IPS-11a (cell line): ENCODE data around the gene SIRT1.
"Not testable (repeated sequence)": the region's sequence is repeated elsewhere in the genome, so short reads cannot be mapped to it uniquely, and the experiment has no call there.

Experiments used
- H3K4me3 ChIP-seq: one replicate; pipeline ENCODE4 v1.5.1; 2013; ENCODE audit warnings: low read depth, low read length, control low read depth

The SIRT1 gene

DNA sequence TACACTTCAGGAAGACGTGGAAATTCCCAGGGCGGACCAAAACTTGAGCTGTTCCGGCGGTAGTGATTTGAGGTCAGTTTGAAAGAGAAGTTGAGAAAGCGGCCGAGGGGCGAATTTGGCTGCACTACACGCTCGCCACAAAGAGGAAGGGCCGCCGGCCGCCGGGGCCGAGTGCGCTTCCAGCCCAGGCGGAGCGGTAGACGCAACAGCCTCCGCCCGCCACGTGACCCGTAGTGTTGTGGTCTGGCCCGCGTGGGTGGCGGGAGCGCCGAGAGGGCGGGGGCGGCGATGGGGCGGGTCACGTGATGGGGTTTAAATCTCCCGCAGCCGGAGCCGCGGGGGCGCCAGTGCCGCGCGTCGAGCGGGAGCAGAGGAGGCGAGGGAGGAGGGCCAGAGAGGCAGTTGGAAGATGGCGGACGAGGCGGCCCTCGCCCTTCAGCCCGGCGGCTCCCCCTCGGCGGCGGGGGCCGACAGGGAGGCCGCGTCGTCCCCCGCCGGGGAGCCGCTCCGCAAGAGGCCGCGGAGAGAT is at the start of gene SIRT1:
SIRT1 (plus strand) TSS at position 344 of the 529 bp plus-strand sequence; CDS start at position 410, 66 bp downstream.
- H3K4me3 ChIP-seq, result peak within 1 kb of the TSS; percentile 95

DNA sequence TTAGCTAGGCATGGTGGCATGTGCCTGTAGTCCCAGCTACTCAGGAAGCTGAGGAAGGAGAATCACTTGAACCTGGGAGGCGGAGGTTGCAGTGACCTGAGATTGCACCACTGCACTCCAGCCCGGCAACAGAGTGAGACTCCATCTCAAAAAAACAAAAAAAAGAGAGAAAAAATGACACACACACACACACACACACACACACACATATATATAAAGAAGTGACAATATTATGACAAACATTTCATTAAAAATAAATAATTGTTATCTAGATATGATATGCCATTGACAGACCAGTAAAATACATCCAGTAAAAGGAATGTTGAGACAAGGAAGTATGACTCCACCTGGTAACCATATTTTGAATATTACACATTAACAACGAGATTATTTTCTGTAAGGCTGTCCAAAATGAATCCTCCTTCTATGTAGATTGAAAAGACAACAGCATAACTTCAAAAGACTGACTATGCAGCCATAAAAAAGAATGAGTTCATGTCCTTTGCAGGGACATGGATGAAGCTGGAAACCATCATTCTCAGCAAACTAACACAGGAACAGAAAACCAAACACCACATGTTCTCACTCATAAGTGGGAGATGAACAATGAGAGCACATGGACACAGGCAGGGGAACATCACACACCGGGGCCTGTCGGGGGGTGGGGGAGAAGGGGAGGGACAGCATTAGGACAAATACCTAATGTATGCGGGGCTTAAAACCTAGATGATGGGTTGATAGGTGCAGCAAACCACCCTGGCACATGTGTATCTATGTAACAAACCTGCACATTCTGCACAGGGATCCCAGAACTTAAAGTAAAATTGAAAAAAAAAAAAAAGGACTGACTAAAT is 48.7 kb upstream of the SIRT1 start:
- not testable (repeated sequence) for H3K4me3 ChIP-seq

DNA sequence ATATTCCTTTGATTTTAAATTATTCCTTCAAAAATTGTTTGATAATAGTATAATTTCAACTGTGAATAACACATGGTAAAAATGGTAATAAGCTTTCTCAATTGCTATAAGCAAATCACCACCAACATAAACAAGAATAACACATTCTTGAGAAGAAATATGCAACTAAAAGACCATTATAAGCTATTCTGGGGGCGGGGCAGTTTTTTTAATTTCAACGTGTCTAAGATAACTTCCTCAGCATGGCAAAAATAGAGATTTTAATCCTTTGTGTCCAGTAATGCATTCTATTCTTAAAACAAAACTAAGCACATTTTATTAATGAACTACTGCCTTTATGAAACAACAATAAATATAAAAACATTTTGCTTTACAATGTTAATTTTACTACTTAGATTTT is 48.0 kb upstream of the SIRT1 start:
- no peak overlapping the region for H3K4me3 ChIP-seq

GRCh38 chr10:67836972-67837371 is 47.5 kb upstream of the SIRT1 start:
- H3K4me3 ChIP-seq, result no peak overlapping the region

- H3K4me3 ChIP-seq, result no peak within 1 kb of the TSS
Observed at GRCh38 chr10:67837541-67838314, 46.7 kb upstream of the SIRT1 start, which contains the start of gene DNAJC12. Gene DNAJC12, minus strand, starts transcription at chr10:67838188. Its CDS starts 177 bp downstream, at chr10:67838011.

DNA sequence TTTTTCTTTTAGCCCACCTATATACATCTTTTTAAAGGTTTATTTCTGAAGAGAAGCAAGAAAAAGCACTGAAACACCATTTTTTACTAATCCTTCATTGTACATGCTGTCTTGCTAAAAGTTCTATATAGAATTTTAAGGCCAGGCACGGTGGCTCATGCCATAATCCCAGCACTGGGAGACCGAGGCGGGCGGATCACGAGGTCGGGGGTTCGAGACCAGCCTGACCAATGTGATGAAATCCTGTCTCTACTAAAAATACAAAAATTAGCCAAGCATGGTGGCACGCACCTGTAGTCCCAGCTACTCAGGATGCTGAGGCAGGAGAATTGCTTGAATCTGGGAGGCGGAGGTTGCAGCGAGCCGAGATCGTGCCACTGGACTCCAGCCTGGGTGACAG is 44.9 kb upstream of the SIRT1 start:
- H3K4me3 ChIP-seq, result not testable (repeated sequence)

DNA sequence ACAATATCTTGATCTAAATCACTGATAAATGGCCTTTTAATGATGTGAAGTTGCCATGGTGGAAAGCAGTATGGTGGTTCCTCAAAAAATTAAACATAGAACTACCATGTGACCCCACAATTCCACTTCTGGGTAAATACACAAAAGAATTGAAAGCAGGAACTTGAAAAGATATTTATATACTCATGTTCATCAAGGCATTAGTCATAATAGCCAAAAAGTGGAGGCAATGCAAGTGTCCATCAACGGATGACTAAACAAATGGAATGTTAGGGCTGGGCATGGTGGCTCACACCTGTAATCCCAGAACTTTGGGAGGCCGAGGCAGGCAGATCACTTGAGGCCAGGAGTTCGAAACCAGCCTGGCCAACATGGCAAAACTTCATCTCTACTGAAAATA is 44.5 kb upstream of the SIRT1 start:
- no peak overlapping the region for H3K4me3 ChIP-seq

DNA sequence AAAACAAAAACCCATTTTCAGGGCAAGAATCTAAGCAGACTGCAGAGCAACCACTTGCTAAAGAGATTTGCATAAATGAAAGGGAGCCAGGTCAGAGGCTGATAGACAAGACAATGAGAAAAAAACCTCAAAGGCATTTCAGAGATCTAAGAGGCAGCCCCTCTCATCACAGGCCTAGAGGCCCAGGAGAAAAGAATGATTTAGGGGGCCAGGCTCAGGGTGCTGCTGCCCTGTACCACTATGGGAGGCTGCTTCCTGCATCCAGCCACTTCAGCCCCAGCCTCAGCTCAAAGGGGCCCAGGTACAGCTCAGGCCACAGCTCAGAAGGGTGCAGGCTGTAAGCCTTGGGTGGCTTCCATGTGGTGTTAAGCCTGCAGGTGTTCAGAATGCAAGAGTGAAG is 42.7 kb upstream of the SIRT1 start:
- no peak overlapping the region for H3K4me3 ChIP-seq

DNA sequence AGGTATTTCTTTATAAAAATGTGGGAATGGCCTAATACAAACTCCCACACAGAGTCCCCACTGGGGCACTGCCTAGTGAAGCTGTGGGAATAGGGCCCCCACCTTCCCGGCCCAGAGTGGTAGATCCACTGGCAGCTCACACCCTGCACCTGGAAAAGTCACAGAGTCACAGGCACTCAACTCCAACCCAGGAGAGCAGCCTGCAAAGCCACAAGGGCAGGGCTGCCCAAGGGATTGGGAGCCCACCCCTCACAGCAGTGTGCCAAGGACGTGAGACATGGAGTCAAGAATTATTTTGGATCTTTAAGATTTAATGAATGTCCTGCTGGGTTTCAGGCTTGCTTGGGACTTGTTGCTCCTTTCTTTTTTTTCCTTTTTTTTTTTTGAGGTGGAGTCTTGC is 41.2 kb upstream of the SIRT1 start:
- H3K4me3 ChIP-seq, result no peak overlapping the region

- peak overlapping the region; percentile 81 for H3K4me3 ChIP-seq
Observed at GRCh38 chr10:67849331-67850011, 35.0 kb upstream of the SIRT1 start.

DNA sequence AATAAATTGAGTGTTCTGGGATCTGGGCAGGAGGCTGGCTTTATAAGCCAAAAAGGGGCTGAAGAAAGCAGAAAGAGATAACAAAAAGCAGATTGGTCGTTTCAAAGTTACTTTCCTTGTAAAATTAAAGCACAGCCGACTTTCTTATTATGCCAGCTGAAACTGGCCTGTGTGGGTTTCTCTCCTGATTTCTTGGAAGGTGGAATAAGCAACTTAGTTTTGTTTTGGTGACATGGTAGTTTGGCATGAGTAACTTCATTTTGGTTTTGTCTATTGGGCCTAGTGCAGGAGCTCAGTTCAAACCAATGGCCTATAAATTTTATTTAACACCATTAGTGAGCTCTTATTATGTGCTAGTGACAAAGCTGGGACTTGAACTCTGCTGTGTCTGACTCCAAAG is 33.3 kb upstream of the SIRT1 start:
- H3K4me3 ChIP-seq, result no peak overlapping the region

GRCh38 chr10:67852761-67853160 is 31.7 kb upstream of the SIRT1 start:
- H3K4me3 ChIP-seq, result no peak overlapping the region

- H3K4me3 ChIP-seq, result no peak overlapping the region
Observed at GRCh38 chr10:67853512-67853911, 30.9 kb upstream of the SIRT1 start.

DNA sequence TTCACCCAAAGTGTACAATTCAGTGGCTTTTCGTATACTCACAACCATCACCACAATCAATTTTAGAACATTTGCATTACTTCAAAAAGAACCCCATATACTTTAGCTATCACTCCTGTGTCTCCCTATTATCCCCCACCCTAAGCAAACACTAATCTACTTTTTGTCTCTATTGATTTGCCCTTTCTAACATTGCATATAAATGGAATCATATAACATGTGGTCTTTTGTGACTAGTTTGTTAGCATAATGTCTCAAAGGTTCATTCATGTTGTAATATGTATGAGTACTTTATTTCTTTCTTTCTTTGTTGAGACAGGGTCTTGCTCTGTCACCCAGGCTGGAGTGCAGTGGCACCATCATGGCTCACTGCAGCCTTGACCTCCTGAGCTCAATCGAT is 25.5 kb upstream of the SIRT1 start:
- H3K4me3 ChIP-seq, result no peak overlapping the region

DNA sequence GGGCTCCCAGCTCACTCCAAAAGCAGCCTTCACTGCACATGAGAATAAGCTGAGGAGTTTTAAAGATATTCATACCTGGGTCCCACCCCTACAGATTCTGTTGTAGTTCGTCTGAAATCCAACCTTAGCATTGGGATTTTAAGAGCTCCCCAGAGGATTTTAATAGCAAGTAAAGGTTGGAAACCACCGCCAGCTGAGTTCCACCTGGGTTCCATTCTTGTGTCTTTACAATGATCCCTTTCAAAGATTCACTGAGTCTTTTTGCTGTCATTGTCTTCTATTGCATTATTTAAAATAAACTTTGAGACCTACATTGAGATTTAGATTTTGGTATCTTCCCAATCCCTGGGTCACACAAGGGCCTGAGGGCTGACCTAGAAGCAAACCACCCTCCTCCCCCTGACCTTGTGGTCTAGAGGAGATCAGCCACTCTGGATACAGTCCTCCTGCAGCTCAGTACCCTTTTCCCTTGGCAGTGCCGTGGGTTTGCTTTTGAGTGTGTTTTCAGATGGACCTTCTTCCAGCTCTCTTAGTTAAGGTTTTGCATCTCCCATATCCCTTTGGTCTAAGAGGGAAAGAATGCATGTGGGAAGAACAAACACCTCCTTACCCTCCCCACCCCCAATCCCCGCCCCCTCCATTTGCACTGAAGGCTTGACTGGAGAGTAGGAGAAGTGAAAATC is 22.6 kb upstream of the SIRT1 start:
- no peak overlapping the region for H3K4me3 ChIP-seq

GRCh38 chr10:67863094-67863493 is 21.4 kb upstream of the SIRT1 start:
- no peak overlapping the region for H3K4me3 ChIP-seq

- no peak overlapping the region for H3K4me3 ChIP-seq
Observed at GRCh38 chr10:67864607-67865371, 19.7 kb upstream of the SIRT1 start.

DNA sequence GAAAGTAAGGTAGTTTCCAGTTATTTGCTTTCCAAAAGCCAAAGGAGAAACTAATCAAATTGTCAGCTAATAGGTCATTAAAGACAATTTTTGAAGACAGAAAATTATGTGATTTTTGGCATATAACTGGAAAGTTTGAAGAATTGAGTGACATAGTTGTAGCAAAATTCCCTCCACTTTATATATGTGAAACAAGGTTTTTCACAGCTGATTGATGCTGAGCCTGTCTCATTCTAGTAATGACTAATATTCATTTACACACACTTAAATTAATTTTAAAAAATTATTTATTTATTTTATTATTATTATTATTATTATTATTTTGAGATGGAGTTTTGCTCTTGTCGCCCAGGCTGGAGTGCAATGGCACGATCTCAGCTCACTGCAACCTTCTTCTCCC is 16.3 kb upstream of the SIRT1 start:
- no peak overlapping the region for H3K4me3 ChIP-seq

DNA sequence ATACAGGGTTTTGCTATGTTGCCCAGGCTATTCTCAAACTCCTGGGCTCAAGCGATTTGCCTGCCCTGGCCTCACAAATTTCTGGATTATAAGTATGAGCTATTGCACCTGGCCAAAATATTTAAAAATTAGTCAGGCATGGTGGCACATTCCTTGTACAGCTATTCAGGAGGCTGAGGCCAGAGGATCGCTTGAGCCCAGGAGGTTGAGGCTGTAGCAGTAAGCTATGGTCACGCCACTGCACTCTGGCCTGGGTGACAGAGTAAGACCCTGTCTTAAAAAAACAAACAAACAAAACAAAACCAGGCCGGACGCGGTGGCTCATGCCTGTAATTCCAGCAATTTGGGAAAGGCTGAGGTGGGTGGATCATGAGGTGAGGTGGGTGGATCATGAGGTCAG is 14.5 kb upstream of the SIRT1 start:
- no peak overlapping the region for H3K4me3 ChIP-seq
